SK-N-MC (cell line): Measurements from ENCODE around the gene OTOP3.
"Not testable (repeated sequence)": the region's sequence is repeated elsewhere in the genome, so short reads cannot be mapped to it uniquely, and the experiment has no call there.

Experiments
- DNase-seq: peaks from one replicate; pipeline ENCODE4 v3.0.0-alpha.2; 2011; ENCODE audit warnings: low read depth, low spot score
- H3K27ac ChIP-seq: fragments of 200-600 bp; sonication (generic); 2 replicates; pipeline ENCODE4 v1.5.1; 2016; ENCODE audit warnings: mixed run types
- H3K36me3 ChIP-seq: fragments of 200-600 bp; sonication (generic); 2 replicates; pipeline ENCODE4 v1.6.1; 2017; ENCODE audit warnings: antibody characterized with exemption, low read length, mixed read lengths; ENCODE audit not compliant: insufficient read depth
- H3K4me3 ChIP-seq: fragments of 200-600 bp; sonication (generic); 2 replicates; pipeline ENCODE4 v1.5.1; 2016
- H3K9ac ChIP-seq: fragments of 200-600 bp; sonication (generic); 2 replicates; pipeline ENCODE4 v1.8.0; 2017; ENCODE audit warnings: mixed run types, mixed read lengths; ENCODE audit not compliant: insufficient read length
- H3K9me3 ChIP-seq: fragments of 200-600 bp; sonication (generic); 2 replicates; pipeline ENCODE4 v1.6.1; 2017; ENCODE audit warnings: low read depth, mild to moderate bottlenecking, antibody characterized with exemption, low read length, moderate library complexity, mixed read lengths
- EZH2 ChIP-seq: fragments of 200-600 bp; sonication (generic); IDR thresholded peaks from one replicate; pipeline ENCODE4 v1.6.1; 2017; ENCODE audit warnings: antibody characterized with exemption
- FOXP2 ChIP-seq: optimal IDR thresholded peaks from 2 replicates; pipeline ENCODE3; 2011; ENCODE audit warnings: mild to moderate bottlenecking, moderate library complexity; ENCODE audit not compliant: insufficient read depth; ENCODE audit errors: extremely low read length, control extremely low read depth
- POLR2AphosphoS5 ChIP-seq: IDR thresholded peaks from 2 replicates; pipeline ENCODE4 v1.6.1; 2012; ENCODE audit warnings: mild to moderate bottlenecking, low read depth, low read length, borderline replicate concordance

Gene OTOP3

GRCh38 chr17:74900208-74900607 lies 35.5 kb upstream of the OTOP3 start:
- Histone ChIP-seq H3K9ac (no peak overlapping the region), H3K4me3 (no peak overlapping the region), H3K36me3 (no peaks in the 10 kb centered on the region), H3K27ac (no peak overlapping the region), H3K9me3 (no peaks in the 10 kb centered on the region)
- DNase-seq: no peak
- no peak for TF ChIP-seq POLR2AphosphoS5
- TF ChIP-seq FOXP2: no peak
- no peak for TF ChIP-seq EZH2

- DNase-seq: no peak
- no peaks in the 10 kb centered on the region for H3K36me3 ChIP-seq
- H3K27ac ChIP-seq: no peak overlapping the region
- no peak overlapping the region for H3K4me3 ChIP-seq
- H3K9ac ChIP-seq: no peak overlapping the region
- no peaks in the 10 kb centered on the region for H3K9me3 ChIP-seq
- TF ChIP-seq FOXP2: no peak
- TF ChIP-seq EZH2: no peak
- no peak for TF ChIP-seq POLR2AphosphoS5
Observed at GRCh38 chr17:74901353-74902135, 34.2 kb upstream of the OTOP3 start.

- no peak for DNase-seq
- Histone ChIP-seq H3K27ac (no peak overlapping the region), H3K36me3 (no peaks in the 10 kb centered on the region), H3K9ac (no peak overlapping the region), H3K9me3 (no peaks in the 10 kb centered on the region), H3K4me3 (no peak overlapping the region)
- TF ChIP-seq FOXP2: no peak
- no peak for TF ChIP-seq EZH2
- TF ChIP-seq POLR2AphosphoS5: no peak
Observed at GRCh38 chr17:74903034-74903433, 32.7 kb upstream of the OTOP3 start.

GRCh38 chr17:74903671-74904070 lies 32.0 kb upstream of the OTOP3 start:
- Histone ChIP-seq H3K4me3 (no peak overlapping the region), H3K9me3 (no peaks in the 10 kb centered on the region), H3K27ac (no peak overlapping the region), H3K36me3 (no peaks in the 10 kb centered on the region), H3K9ac (no peak overlapping the region)
- TF ChIP-seq EZH2: no peak
- TF ChIP-seq FOXP2: no peak
- no peak for TF ChIP-seq POLR2AphosphoS5
- no peak for DNase-seq

GRCh38 chr17:74904687-74905409 lies 30.9 kb upstream of the OTOP3 start:
- no peak overlapping the region for H3K9ac ChIP-seq
- no peaks in the 10 kb centered on the region for H3K9me3 ChIP-seq
- TF ChIP-seq EZH2: no peak
- no peak for TF ChIP-seq FOXP2
- no peak for TF ChIP-seq POLR2AphosphoS5
- DNase-seq: no peak
- H3K27ac ChIP-seq: no peak overlapping the region
- no peak overlapping the region for H3K4me3 ChIP-seq
- no peaks in the 10 kb centered on the region for H3K36me3 ChIP-seq

- H3K36me3 ChIP-seq, H3K9me3 ChIP-seq, H3K27ac ChIP-seq, DNase-seq, H3K4me3 ChIP-seq, H3K9ac ChIP-seq: not testable (repeated sequence)
Observed at GRCh38 chr17:74906214-74906793, 29.4 kb upstream of the OTOP3 start.

- H3K36me3 ChIP-seq: no peaks in the 10 kb centered on the region
- no peak overlapping the region for H3K9ac ChIP-seq
- no peak overlapping the region for H3K4me3 ChIP-seq
- no peak for TF ChIP-seq FOXP2
- DNase-seq: no peak
- H3K27ac ChIP-seq: no peak overlapping the region
- H3K9me3 ChIP-seq: no peaks in the 10 kb centered on the region
Observed at GRCh38 chr17:74907012-74907411, 28.7 kb upstream of the OTOP3 start.

GRCh38 chr17:74909097-74909496 lies 26.6 kb upstream of the OTOP3 start:
- H3K27ac ChIP-seq, H3K4me3 ChIP-seq, H3K9ac ChIP-seq, H3K9me3 ChIP-seq, DNase-seq, H3K36me3 ChIP-seq: not testable (repeated sequence)

- H3K27ac ChIP-seq, H3K4me3 ChIP-seq, DNase-seq, H3K9ac ChIP-seq, H3K36me3 ChIP-seq, H3K9me3 ChIP-seq: not testable (repeated sequence)
Observed at GRCh38 chr17:74911423-74911822, 24.3 kb upstream of the OTOP3 start.
